ENCODE measurements around the gene GALK2.

GALK2 gene

GRCh38 chr15:49188933-49189332, 18.9 kb downstream of the GALK2 start:
- TF ChIP-seq REST (IDR thresholded peaks at IDR 0.05; ENCODE audit: insufficient read depth in 1 of 2, low read depth in 2 of 2, low read length in 2 of 2), result no peak
- no peak for TF ChIP-seq POLR2AphosphoS5 (IDR thresholded peaks at IDR 0.05; ENCODE audit: low read depth, low read length)
- no peak for TF ChIP-seq TAF1 (IDR thresholded peaks at IDR 0.05; ENCODE audit: borderline replicate concordance, insufficient read depth, low read length)
- TF ChIP-seq FOXP2 (optimal IDR thresholded peaks at IDR 0.05; ENCODE audit: borderline replicate concordance, extremely low read depth, extremely low read length, insufficient read depth), result no peak
- no peak for TF ChIP-seq SIN3A (IDR thresholded peaks at IDR 0.05; ENCODE audit: borderline replicate concordance, insufficient read depth, low read length)

DNA sequence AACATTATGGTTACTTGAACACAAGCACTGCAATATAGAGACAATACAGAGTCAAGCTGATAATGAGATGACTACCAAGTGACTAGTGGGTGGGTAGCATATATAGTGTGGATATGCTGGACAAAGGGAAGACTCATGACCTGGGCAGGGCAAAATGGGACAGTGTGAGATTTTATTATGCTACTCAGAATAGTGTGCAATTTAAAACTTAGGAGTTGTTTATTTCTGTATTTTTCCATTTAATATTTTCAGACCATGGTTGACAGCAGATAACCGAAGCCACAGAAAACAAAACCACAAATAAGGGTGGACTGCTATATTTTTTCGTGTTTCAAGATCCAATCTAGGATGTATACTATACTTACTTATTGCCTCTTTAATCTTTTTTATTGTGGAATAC, 19.6 kb downstream of the GALK2 start:
- TF ChIP-seq SIN3A (IDR thresholded peaks at IDR 0.05; ENCODE audit: borderline replicate concordance, insufficient read depth, low read length), result no peak

DNA sequence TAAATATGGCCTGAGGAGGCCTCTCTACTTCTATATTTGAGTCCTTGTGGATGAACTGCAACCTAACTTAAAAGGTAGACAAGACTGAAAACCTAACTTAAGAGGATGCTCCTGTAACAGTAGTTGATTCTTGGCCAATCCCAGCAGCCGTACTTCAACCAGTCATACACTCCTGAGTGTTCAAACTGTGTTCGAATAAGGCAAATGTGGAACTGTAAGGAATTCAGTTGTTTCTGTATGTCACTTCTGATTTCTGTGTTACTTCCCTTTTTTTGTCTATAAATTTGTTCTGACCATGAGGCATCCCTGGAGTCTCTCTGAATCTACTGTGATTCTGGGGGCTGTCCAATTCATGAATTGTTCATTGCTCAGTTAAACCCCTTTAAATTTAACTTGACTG, 20.5 kb downstream of the GALK2 start:
- TF ChIP-seq REST (IDR thresholded peaks at IDR 0.05; ENCODE audit: insufficient read depth in 1 of 2, low read depth in 2 of 2, low read length in 2 of 2) (no peak), FOXP2 (optimal IDR thresholded peaks at IDR 0.05; ENCODE audit: borderline replicate concordance, extremely low read depth, extremely low read length, insufficient read depth) (no peak), SIN3A (IDR thresholded peaks at IDR 0.05; ENCODE audit: borderline replicate concordance, insufficient read depth, low read length) (no peak), TAF1 (IDR thresholded peaks at IDR 0.05; ENCODE audit: borderline replicate concordance, insufficient read depth, low read length) (no peak), POLR2AphosphoS5 (IDR thresholded peaks at IDR 0.05; ENCODE audit: low read depth, low read length) (no peak)

DNA sequence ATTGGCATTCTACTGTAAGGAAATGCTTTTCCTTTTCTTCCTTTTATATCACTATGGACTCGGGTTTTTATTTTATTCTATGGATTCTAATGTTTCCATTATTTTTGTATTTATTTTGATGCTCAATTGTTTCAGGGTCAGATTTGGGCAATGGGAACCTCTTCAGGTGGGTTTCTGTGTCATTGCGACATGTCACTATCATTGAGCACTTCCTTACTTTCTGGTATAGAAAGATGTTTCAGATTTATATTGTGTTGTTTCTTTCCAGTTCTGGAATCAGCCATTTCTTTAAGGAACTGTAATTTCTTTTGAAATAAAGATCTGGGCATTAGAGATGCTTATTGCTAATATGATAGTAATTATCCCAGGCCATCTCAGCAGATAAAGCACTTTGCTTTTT, 21.8 kb downstream of the GALK2 start:
- no peak for TF ChIP-seq SIN3A (IDR thresholded peaks at IDR 0.05; ENCODE audit: borderline replicate concordance, insufficient read depth, low read length)
- TF ChIP-seq REST (IDR thresholded peaks at IDR 0.05; ENCODE audit: insufficient read depth in 1 of 2, low read depth in 2 of 2, low read length in 2 of 2), result no peak
- no peak for TF ChIP-seq TAF1 (IDR thresholded peaks at IDR 0.05; ENCODE audit: borderline replicate concordance, insufficient read depth, low read length)
- no peak for TF ChIP-seq POLR2AphosphoS5 (IDR thresholded peaks at IDR 0.05; ENCODE audit: low read depth, low read length)
- no peak for TF ChIP-seq FOXP2 (optimal IDR thresholded peaks at IDR 0.05; ENCODE audit: borderline replicate concordance, extremely low read depth, extremely low read length, insufficient read depth)

DNA sequence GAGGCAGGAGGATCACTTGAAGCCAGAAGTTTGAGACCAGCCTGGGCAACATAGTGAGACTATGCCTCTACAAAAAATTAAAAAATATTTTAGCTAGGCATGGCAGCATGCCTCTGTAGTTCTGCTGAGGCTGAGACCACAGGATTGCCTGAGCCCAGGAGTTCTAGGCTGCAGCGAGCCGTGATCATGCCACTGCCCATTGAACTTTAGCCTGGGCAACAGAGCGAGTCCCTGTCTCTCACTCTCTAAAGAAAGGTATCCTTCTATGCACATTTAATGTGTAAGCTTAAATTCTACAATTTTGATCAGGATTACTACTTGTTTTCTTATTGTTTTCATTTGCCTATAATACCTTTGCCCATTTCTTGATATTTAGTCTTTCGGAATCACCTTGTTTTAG, 26.8 kb downstream of the GALK2 start:
- TF ChIP-seq TAF1 (IDR thresholded peaks at IDR 0.05; ENCODE audit: borderline replicate concordance, insufficient read depth, low read length), result no peak

- no peak for TF ChIP-seq SIN3A (IDR thresholded peaks at IDR 0.05; ENCODE audit: borderline replicate concordance, insufficient read depth, low read length)
- no peak for TF ChIP-seq POLR2AphosphoS5 (IDR thresholded peaks at IDR 0.05; ENCODE audit: low read depth, low read length)
- TF ChIP-seq REST (IDR thresholded peaks at IDR 0.05; ENCODE audit: insufficient read depth in 1 of 2, low read depth in 2 of 2, low read length in 2 of 2), result no peak
- TF ChIP-seq FOXP2 (optimal IDR thresholded peaks at IDR 0.05; ENCODE audit: borderline replicate concordance, extremely low read depth, extremely low read length, insufficient read depth), result no peak
- TF ChIP-seq TAF1 (IDR thresholded peaks at IDR 0.05; ENCODE audit: borderline replicate concordance, insufficient read depth, low read length), result no peak
Observed at GRCh38 chr15:49199666-49200065, 29.6 kb downstream of the GALK2 start.
